Suprapubic skin (tissue), 4 donors: ENCODE data around the gene ALOX15.
"Not testable (repeated sequence)": the region's sequence is repeated elsewhere in the genome, so short reads cannot be mapped to it uniquely, and the experiment has no call there.

Source experiments
- CTCF ChIP-seq, 2 donors: fragments of 200-600 bp in 1 of 2; fragments of 450-650 bp in 1 of 2; sonication (generic) in 1 of 2; IDR thresholded peaks; one replicate each; pipeline ENCODE4 v1.5.1; 2016 to 2019; ENCODE audit warnings: antibody characterized with exemption in 2 of 2, mild to moderate bottlenecking in 1 of 2, moderate library complexity in 1 of 2
- EP300 ChIP-seq: sonication (generic); formaldehyde crosslinking; IDR thresholded peaks from one replicate; pipeline ENCODE4 v1.6.1; 2017; ENCODE audit warnings: antibody characterized with exemption
- POLR2A ChIP-seq, 2 donors: fragments of 450-650 bp; IDR thresholded peaks; one replicate each; pipeline ENCODE4 v1.6.1; 2017; ENCODE audit warnings: antibody characterized with exemption in 2 of 2, mild to moderate bottlenecking in 2 of 2, moderate library complexity in 2 of 2
- POLR2AphosphoS5 ChIP-seq, 3 donors: sonication (generic); formaldehyde crosslinking; IDR thresholded peaks; one replicate each; pipeline ENCODE4 v1.6.1; 2017; ENCODE audit warnings: antibody characterized with exemption in 3 of 3

GRCh38 chr17:4640569-4641188 is 799 bp downstream of the ALOX15 start:
- TF ChIP-seq CTCF (IDR thresholded peaks at IDR 0.05); POLR2A (IDR thresholded peaks at IDR 0.05); POLR2AphosphoS5 (IDR thresholded peaks at IDR 0.05); EP300: not testable (repeated sequence)
